A549 (cell line): ENCODE data around the gene RTN4. TPM values are rescaled to one million over a fixed set of nuclear protein-coding genes. Genes with fewer than 3 reads are reported as not detected.

Experiments
- ATAC-seq, 2 experiments: fragments of 200-7000 bp in 1 of 2; fragments of >200 bp in 1 of 2; cut with Nextera tagmentation in 1 of 2; cut with Tn5 transposase in 1 of 2; 3 replicates each; pipeline versions ENCODE4 v1.8.0 to v1.9.1; 2018 to 2020; ENCODE audit warnings: mild to moderate bottlenecking in 1 of 2, moderate library complexity in 1 of 2
- CTCF ChIA-PET: fragments of 300-600 bp; sonication (Branson Sonifier 250); formaldehyde crosslinking; extraction: SDS; loops from one replicate; lab custom pipeline; 2021; ENCODE audit warnings: antibody characterized with exemption, inconsistent platforms; lab: Yijun Ruan, JAX
- POLR2A ChIA-PET: fragments of 350-600 bp; formaldehyde crosslinking; extraction: SDS; loops from one replicate; lab custom pipeline; 2021; ENCODE audit warnings: antibody characterized with exemption, inconsistent platforms; lab: Yijun Ruan, JAX
- DNase-seq, 2 experiments: peaks; one replicate each; pipeline versions ENCODE4 v3.0.0 to v3.0.0-alpha.2; 2011 to 2016; ENCODE audit warnings: low read depth in 1 of 2, low spot score in 1 of 2
- FAIRE-seq: peaks from 2 replicates; lab custom pipeline; 2011; peaks lifted over from hg19 to GRCh38; lab: Jason Lieb, UNC
- H3K27ac ChIP-seq, 2 experiments: fragments of >200 bp; sonication (Bioruptor Twin); formaldehyde crosslinking; 3 replicates each; pipeline ENCODE4 v1.5.1; 2016 to 2017
- H3K4me1 ChIP-seq: fragments of >200 bp; sonication (Bioruptor Twin); formaldehyde crosslinking; 3 replicates; pipeline ENCODE4 v1.6.1; 2016
- H3K4me2 ChIP-seq: fragments of >200 bp; sonication (Bioruptor Twin); formaldehyde crosslinking; 3 replicates; pipeline ENCODE4 v1.6.1; 2016
- H3K4me3 ChIP-seq: fragments of >200 bp; sonication (Bioruptor Twin); formaldehyde crosslinking; 3 replicates; pipeline ENCODE4 v1.5.1; 2016
- H3K9me3 ChIP-seq: fragments of >200 bp; sonication (Bioruptor Twin); formaldehyde crosslinking; 3 replicates; pipeline ENCODE4 v1.6.1; 2016
- ATOH8 ChIP-seq: fragments of 250-450 bp; sonication (Bioruptor Pico); IDR thresholded peaks from 2 replicates; pipeline ENCODE4 v1.5.0; 2020; ENCODE audit warnings: low read depth, mild to moderate bottlenecking, moderate library complexity
- CHD2 ChIP-seq: fragments of 150-350 bp; IDR thresholded peaks from 2 replicates; pipeline ENCODE4 v1.6.1; 2014; ENCODE audit warnings: low read length; ENCODE audit not compliant: partially characterized antibody
- HMGXB4 ChIP-seq: fragments of 250-450 bp; sonication (Bioruptor Pico); IDR thresholded peaks from 2 replicates; pipeline ENCODE4 v1.5.0; 2021; ENCODE audit warnings: mild to moderate bottlenecking, moderate library complexity, borderline replicate concordance
- KDM1A ChIP-seq: fragments of 200-600 bp; sonication (generic); IDR thresholded peaks from 2 replicates; pipeline ENCODE4 v1.6.1; 2016; ENCODE audit warnings: low read depth, mild to moderate bottlenecking
- NFE2L2 ChIP-seq: fragments of 150-350 bp; conservative IDR thresholded peaks from 2 replicates; pipeline ENCODE4 v1.6.1; 2014; ENCODE audit warnings: low read length
- SMC3 ChIP-seq: fragments of >200 bp; sonication (Bioruptor Twin); formaldehyde crosslinking; IDR thresholded peaks from 3 replicates; pipeline ENCODE4 v1.6.1; 2018; ENCODE audit warnings: inconsistent platforms
- USF2 ChIP-seq: fragments of 450-650 bp; IDR thresholded peaks from 2 replicates; pipeline ENCODE4 v1.6.1; 2014; ENCODE audit warnings: antibody characterized with exemption
- ZFP36 ChIP-seq: fragments of 450-650 bp; IDR thresholded peaks from 2 replicates; pipeline ENCODE4 v1.6.1; 2014; ENCODE audit warnings: borderline replicate concordance; ENCODE audit not compliant: partially characterized antibody
- ZNF302 ChIP-seq: fragments of 250-450 bp; sonication (Bioruptor Pico); IDR thresholded peaks from 2 replicates; pipeline ENCODE4 v1.9.0; 2021; ENCODE audit warnings: inconsistent platforms, mild to moderate bottlenecking, moderate library complexity
- WGBS: methylation state at CpG from one replicate; pipeline ENCODE4 v1.1.6; 2017; ENCODE audit errors: missing lambda C conversion rate; 5-methylcytosine and 5-hydroxymethylcytosine counted together
- polyA plus RNA-seq, 4 experiments: library from polyadenylated mRNA; depleted of rRNA in 3 of 4; stranded (reverse); fragments of >200 nt; fragmentation: RNase III in 1 of 4; extraction: RNeasy Plus Mini Kit Qiagen cat#74134 plus additional on column Dnase treatment in 1 of 4; gene quantifications; 2 replicates in 3 of 4; 3 replicates in 1 of 4; pipeline ENCODE4 v1.2.3, GENCODE V29; 2011 to 2017

RTN4 gene
- polyA plus RNA-seq, 2 of the 4 experiments (the other 2 are of a cell fraction), result 302 to 403 TPM

GRCh38 chr2:54963476-54963875 is 86.8 kb downstream of the RTN4 start:
- ChIA-PET POLR2A (no interaction called here), CTCF (interaction anchor here (0.9 to 1.5 kb wide), 2 partner anchors 17 to 52 kb away, joined by 3 to 4 read pairs; no protein-coding TSS in a partner anchor)
- Histone ChIP-seq H3K9me3 (no peaks in the 10 kb centered on the region), H3K4me1 (no peaks in the 10 kb centered on the region), H3K4me3 (no peak overlapping the region), H3K4me2 (no peak overlapping the region), H3K27ac (no peak overlapping the region)
- TF ChIP-seq SMC3, result no peak
- no peak for TF ChIP-seq CHD2
- TF ChIP-seq ZNF302 (CRISPR knock-in tag), result no peak
- DNase-seq, result no peak
- FAIRE-seq, result no peak
- 83% methylated on average over 2 of the region's 2 CpGs for WGBS
- no peak for ATAC-seq

- POLR2A ChIA-PET, result no interaction called here
- no peak overlapping the region for H3K4me2 ChIP-seq
- no peak for FAIRE-seq
- 90% methylated on average over 3 of the region's 3 CpGs for WGBS
- no peak for TF ChIP-seq KDM1A
- no peak for TF ChIP-seq HMGXB4 (CRISPR knock-in tag)
- no peak for ATAC-seq
- H3K9me3 ChIP-seq, result no peaks in the 10 kb centered on the region
- H3K27ac ChIP-seq, result no peak overlapping the region
- no peak for DNase-seq
- CTCF ChIA-PET, result interaction anchor here (0.9 to 1.5 kb wide), 2 partner anchors 17 to 52 kb away, joined by 3 to 4 read pairs; no protein-coding TSS in a partner anchor
- no peaks in the 10 kb centered on the region for H3K4me1 ChIP-seq
- H3K4me3 ChIP-seq, result no peak overlapping the region
These were observed 87.3 kb downstream of the RTN4 start for GRCh38 chr2:54962935-54963440.

GRCh38 chr2:54962511-54962910 is 87.7 kb downstream of the RTN4 start:
- Histone ChIP-seq H3K4me3 (no peak overlapping the region), H3K4me1 (no peaks in the 10 kb centered on the region), H3K9me3 (no peaks in the 10 kb centered on the region), H3K27ac (no peak overlapping the region), H3K4me2 (no peak overlapping the region)
- FAIRE-seq (no peak), DNase-seq (no peak), ATAC-seq (no peak)
- ChIA-PET POLR2A (no interaction called here), CTCF (interaction anchor here (1.5 to 1.8 kb wide), 2 partner anchors 53 to 206 kb away, joined by 4 read pairs; no protein-coding TSS in a partner anchor)
- no peak for TF ChIP-seq ZNF302 (CRISPR knock-in tag)
- 92% methylated on average over 13 of the region's 13 CpGs for WGBS

- Histone ChIP-seq H3K27ac (no peak overlapping the region), H3K4me2 (no peak overlapping the region), H3K4me1 (0 out of 3 replicates have a peak, but pooled peaks cover 6% of the 10 kb centered on the region), H3K9me3 (no peaks in the 10 kb centered on the region), H3K4me3 (no peak overlapping the region)
- no peak for DNase-seq
- 93% methylated on average over 7 of the region's 7 CpGs for WGBS
- ATAC-seq, result 0 out of 6 replicates have a peak, but pooled peaks of 1 of the 2 experiments have one; percentile 4
- POLR2A ChIA-PET, result no interaction called here
- CTCF ChIA-PET, result interaction anchor here (0.7 to 1.5 kb wide), 8 partner anchors 9 to 215 kb away, joined by 3 to 5 read pairs (median 3); no protein-coding TSS in a partner anchor
- TF ChIP-seq ATOH8 (CRISPR knock-in tag) (no peak), NFE2L2 (no peak), ZFP36 (no peak)
- FAIRE-seq, result no peak
These were observed 90.1 kb downstream of the RTN4 start for GRCh38 chr2:54960164-54960563.

- Histone ChIP-seq H3K4me1 (0 out of 3 replicates have a peak, but pooled peaks cover 6% of the 10 kb centered on the region), H3K4me2 (no peak overlapping the region), H3K27ac (no peak overlapping the region), H3K4me3 (no peak overlapping the region), H3K9me3 (no peaks in the 10 kb centered on the region)
- WGBS, result 87% methylated on average over 14 of the region's 14 CpGs
- FAIRE-seq (no peak), ATAC-seq (no peak), DNase-seq (no peak)
- ChIA-PET POLR2A (no interaction called here), CTCF (interaction anchor here (0.7 to 1.3 kb wide), 4 partner anchors 11 to 59 kb away, joined by 3 to 5 read pairs (median 4); no protein-coding TSS in a partner anchor)
- no peak for TF ChIP-seq CHD2
- no peak for TF ChIP-seq USF2
- TF ChIP-seq ZNF302 (CRISPR knock-in tag), result no peak
These were observed 91.4 kb downstream of the RTN4 start for GRCh38 chr2:54958717-54959371.
